ENCODE results near the gene LILRB3. TPM values are rescaled to one million over a fixed set of nuclear protein-coding genes. Genes with fewer than 3 reads are reported as not detected.
"Not testable (repeated sequence)": the region's sequence is repeated elsewhere in the genome, so short reads cannot be mapped to it uniquely, and the experiment has no call there.

LILRB3 gene
- total RNA-seq, 1 donor from 2014 or later = 0.67 TPM

DNA sequence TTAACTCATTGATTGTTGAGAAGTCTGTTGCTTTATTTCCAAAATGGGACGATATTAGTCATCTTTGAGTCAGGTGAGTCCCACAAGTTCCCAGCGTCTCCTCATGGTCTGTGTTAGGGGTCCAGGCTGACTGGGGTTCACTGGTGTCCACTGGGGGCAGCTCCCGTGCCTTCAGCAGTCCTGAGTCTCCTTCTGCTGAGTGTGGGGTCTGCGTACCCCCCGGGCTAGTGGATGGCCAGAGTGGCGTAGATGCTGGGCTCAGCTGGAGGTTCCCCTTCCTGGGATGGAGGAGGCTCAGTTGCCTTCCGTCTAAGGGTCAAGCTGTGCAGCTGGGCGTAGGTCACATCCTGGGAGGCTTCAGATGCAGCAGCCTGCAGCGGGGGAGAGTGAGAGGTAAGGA is 5.9 kb downstream of the LILRB3 start:
- no peak for DNase-seq (ENCODE audit: low spot score)
- no peak overlapping the region for H3K4me3 Mint-ChIP-seq
- no peaks in the 10 kb centered on the region for H3K9me3 Mint-ChIP-seq
- intact Hi-C loops (cut with micrococcal nuclease) = no loop called here
- no peaks in the 10 kb centered on the region for H3K4me1 Mint-ChIP-seq (ENCODE audit: low read depth)
- H3K36me3 Mint-ChIP-seq (ENCODE audit: low read depth) = peaks cover 18% of the 10 kb centered on the region
- no peak overlapping the region for H3K27ac Mint-ChIP-seq
- H3K27me3 Mint-ChIP-seq (ENCODE audit: insufficient read depth) = no peaks in the 10 kb centered on the region

DNA sequence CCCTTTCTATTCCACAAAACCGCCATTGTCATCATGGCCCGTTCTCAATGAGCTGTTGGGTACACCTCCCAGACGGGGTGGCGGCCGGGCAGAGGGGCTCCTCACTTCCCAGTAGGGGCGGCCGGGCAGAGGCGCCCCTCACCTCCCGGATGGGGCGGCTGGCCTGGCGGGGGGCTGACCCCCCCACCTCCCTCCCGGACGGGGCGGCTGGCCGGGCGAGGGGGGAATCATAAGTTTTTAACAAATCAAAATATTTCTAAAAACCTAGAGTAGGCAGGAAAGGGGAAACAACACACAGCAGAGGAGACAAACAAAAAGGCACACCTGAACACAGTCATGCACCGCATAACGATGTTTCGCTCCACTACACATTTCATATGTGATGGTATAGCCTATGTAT is 8.1 kb downstream of the LILRB3 start:
- H3K27me3 Mint-ChIP-seq (ENCODE audit: insufficient read depth); intact Hi-C loops (cut with micrococcal nuclease); H3K27ac Mint-ChIP-seq; DNase-seq (ENCODE audit: low spot score); H3K4me3 Mint-ChIP-seq; H3K9me3 Mint-ChIP-seq: not testable (repeated sequence)
- H3K4me1 Mint-ChIP-seq (ENCODE audit: low read depth) = peaks cover 14% of the 10 kb centered on the region
- peaks cover 30% of the 10 kb centered on the region for H3K36me3 Mint-ChIP-seq (ENCODE audit: low read depth)

DNA sequence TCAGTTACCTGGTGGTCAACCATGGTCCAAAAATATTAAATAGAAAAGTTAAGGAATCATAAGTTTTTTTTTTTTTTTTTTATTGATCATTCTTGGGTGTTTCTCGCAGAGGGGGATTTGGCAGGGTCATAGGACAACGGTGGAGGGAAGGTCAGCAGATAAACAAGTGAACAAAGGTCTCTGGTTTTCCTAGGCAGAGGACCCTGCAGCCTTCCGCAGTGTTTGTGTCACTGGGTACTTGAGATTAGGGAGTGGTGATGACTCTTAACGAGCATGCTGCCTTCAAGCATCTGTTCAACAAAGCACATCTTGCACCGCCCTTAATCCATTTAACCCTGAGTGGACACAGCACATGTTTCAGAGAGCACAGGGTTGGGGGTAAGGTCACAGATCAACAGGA is 8.6 kb downstream of the LILRB3 start:
- H3K27me3 Mint-ChIP-seq (ENCODE audit: insufficient read depth); H3K9me3 Mint-ChIP-seq; H3K4me3 Mint-ChIP-seq; H3K27ac Mint-ChIP-seq; intact Hi-C loops (cut with micrococcal nuclease); DNase-seq (ENCODE audit: low spot score): not testable (repeated sequence)
- Mint-ChIP-seq H3K36me3 (ENCODE audit: low read depth) (peaks cover 30% of the 10 kb centered on the region), H3K4me1 (ENCODE audit: low read depth) (peaks cover 19% of the 10 kb centered on the region)

DNA sequence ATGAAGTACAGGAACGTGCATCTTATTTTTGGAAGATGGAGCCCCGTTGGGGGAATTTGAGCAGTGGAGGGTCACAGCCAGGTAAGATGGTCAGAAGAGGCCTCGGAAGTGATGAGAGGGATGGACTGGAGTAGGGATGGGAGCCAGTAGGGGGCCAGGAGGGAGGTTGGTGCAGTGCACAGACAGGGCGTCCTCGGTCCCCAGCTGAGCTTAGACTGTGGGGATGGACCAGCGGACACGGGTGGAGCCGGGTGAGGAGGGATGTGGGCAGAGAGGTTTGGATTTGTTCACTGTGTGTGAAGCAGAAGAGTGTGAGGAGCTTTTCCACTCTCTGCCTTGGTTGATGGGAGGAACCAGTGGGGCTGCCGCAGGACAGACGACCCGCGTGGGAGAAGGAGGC is 11.6 kb downstream of the LILRB3 start:
- intact Hi-C loops (cut with micrococcal nuclease) = loop anchor here (1.0 to 2.0 kb wide), 2 partner anchors 20 to 49 kb away; no protein-coding TSS in a partner anchor
- peaks cover 45% of the 10 kb centered on the region for H3K36me3 Mint-ChIP-seq (ENCODE audit: low read depth)
- H3K4me1 Mint-ChIP-seq (ENCODE audit: low read depth) = peaks cover 48% of the 10 kb centered on the region
- no peaks in the 10 kb centered on the region for H3K9me3 Mint-ChIP-seq
- H3K27ac Mint-ChIP-seq = peak overlapping the region; percentile 79
- peak overlapping the region; percentile 52 for H3K4me3 Mint-ChIP-seq
- no peaks in the 10 kb centered on the region for H3K27me3 Mint-ChIP-seq (ENCODE audit: insufficient read depth)
- DNase-seq (ENCODE audit: low spot score) = no peak

DNA sequence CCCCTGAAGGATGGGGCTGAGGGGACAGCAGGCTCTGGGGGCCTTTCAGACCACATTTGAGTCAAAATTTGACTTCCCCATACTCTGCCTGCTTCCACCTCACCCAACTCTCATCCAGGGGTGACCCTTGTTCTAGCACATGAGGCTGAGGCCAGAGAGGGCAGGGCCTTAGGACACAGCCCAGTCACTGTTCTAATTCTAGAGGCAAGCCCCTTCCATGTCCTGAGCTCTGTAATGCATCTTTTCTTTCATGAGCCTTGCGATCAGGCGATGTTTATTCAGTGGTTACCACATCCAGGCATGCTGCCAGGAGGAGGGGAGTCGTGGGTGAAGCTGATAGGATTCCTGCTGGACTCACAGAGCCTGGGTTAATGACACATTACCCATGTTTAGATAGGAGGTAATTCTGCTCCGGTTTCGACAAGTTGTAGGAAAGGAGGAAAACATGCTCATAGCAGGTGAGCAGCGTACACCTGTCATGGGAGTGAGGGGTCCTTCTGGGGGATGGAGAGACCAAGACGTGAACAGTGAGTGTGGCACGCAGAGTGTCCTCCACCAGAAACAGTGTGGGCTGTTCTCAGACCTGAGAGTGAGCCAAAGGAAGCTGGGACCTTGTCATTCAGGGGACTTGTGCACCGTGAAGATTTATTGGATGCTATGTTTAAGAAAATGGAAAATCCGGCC is 12.9 kb downstream of the LILRB3 start:
- Mint-ChIP-seq H3K9me3 (no peaks in the 10 kb centered on the region), H3K27ac (peak overlapping the region; percentile 79), H3K36me3 (ENCODE audit: low read depth) (peaks cover 56% of the 10 kb centered on the region), H3K4me3 (peak overlapping the region; percentile 3), H3K4me1 (ENCODE audit: low read depth) (peaks cover 61% of the 10 kb centered on the region), H3K27me3 (ENCODE audit: insufficient read depth) (no peaks in the 10 kb centered on the region)
- DNase-seq (ENCODE audit: low spot score) = no peak
- intact Hi-C loops (cut with micrococcal nuclease) = loop anchor here (1.0 to 2.0 kb wide), 2 partner anchors 21 kb away; partner anchors contain the start of gene MBOAT7

DNA sequence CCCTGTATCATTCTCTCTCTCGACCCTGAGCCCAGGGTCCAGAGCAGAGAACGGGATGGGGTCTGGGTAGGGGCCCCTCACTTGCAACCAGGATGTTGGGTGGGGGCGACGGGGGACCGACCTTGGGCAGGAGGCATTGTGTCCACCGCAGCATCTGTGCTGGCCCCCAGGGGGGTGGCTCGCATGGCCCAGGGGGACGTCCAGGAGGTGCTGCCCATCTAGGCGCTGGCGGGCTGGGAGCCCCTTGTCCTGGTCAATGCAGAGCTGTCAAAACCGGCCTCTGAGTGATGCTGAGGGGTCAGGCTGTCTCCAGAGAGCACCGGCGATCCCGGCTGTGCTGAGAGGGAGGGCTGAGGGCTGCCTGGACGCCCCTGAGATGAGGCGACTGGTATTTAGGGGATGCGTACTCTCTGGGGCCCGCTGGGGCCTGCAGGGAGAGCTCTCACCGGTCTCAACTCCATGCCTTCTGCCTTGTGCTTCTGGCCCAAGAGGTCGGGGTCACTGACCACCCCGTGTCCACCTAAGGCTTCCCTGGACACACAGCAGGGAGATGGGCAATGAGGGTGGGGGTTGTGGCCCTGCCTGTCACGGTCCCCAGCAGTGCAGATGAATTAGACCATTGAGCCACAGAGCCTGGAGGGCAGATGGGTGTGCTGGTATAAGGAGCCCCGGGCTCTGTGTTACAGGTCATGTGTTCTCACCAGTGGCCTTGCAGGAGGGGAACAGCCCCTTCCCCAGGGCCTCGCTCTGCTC is 13.6 kb downstream of the LILRB3 start:
- no peak overlapping the region for H3K4me3 Mint-ChIP-seq
- intact Hi-C loops (cut with micrococcal nuclease) = no loop called here
- H3K4me1 Mint-ChIP-seq (ENCODE audit: low read depth) = peaks cover 68% of the 10 kb centered on the region
- DNase-seq (ENCODE audit: low spot score) = no peak
- H3K27me3 Mint-ChIP-seq (ENCODE audit: insufficient read depth) = no peaks in the 10 kb centered on the region
- peaks cover 63% of the 10 kb centered on the region for H3K36me3 Mint-ChIP-seq (ENCODE audit: low read depth)
- peak overlapping the region; percentile 79 for H3K27ac Mint-ChIP-seq
- H3K9me3 Mint-ChIP-seq = no peaks in the 10 kb centered on the region

DNA sequence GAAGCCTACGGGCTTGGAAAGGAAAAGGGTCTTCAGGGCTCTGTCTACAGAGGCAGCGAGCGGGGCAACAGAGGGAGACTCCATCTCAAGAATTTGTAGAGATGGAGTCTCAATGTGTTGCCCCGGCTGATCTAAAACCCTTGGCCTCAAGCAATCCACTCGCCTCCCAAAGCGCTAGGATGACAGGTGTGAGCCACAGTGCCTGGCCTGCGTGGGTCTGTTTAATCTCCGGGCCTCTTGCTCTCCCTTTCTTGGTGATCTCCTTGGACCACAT is 14.1 kb downstream of the LILRB3 start:
- H3K27me3 Mint-ChIP-seq (ENCODE audit: insufficient read depth) = no peaks in the 10 kb centered on the region
- peaks cover 73% of the 10 kb centered on the region for H3K4me1 Mint-ChIP-seq (ENCODE audit: low read depth)
- H3K9me3 Mint-ChIP-seq = no peaks in the 10 kb centered on the region
- no peak for DNase-seq (ENCODE audit: low spot score)
- intact Hi-C loops (cut with micrococcal nuclease) = loop anchor here (1.0 kb wide), 2 partner anchors 8 to 48 kb away; partner anchors contain the start of gene RPS9
- H3K4me3 Mint-ChIP-seq = peak overlapping the region; percentile 95
- H3K27ac Mint-ChIP-seq = peak overlapping the region; percentile 95
- H3K36me3 Mint-ChIP-seq (ENCODE audit: low read depth) = peaks cover 67% of the 10 kb centered on the region

DNA sequence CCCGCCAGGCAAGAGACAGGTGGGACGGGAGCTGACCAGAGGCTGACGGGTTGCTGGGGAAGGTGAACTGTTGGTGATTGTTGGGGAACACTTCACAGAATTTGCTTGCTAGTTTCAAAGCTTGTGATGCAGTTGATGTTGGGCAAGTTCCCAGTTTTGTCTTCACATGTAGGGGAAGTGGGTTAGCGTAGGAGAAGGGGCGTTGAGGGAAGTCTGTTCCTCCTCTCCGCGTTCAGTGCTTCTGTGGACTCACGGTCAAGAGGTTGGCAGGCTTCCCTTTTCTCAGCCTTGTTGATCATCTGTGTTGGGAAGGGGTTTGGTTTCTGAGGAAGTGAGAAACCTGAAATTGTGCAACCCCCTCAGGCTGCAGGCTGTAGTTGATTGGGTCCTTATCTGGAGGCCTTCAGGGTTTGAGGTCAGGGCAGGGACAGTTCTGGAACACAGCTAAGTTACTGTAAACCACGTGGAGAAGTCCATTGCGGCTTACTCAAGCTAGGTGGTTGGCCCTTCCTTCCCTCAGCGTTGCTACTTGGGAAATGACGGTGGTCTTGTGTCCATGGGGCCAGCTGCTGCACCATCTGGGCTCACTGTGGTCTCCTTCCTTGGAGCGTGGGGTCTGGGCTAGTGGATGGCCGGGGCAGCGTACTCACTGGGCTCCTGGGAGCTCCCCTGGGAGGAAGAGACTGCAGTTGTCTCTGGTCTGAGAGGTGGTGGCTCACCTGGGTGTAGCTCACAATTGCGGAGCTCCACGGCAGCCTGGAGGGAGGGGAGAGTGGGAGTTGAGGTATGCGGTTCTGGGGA is 14.6 kb downstream of the LILRB3 start:
- no peak for DNase-seq (ENCODE audit: low spot score)
- peak overlapping the region; percentile 95 for H3K4me3 Mint-ChIP-seq
- peaks cover 69% of the 10 kb centered on the region for H3K36me3 Mint-ChIP-seq (ENCODE audit: low read depth)
- H3K4me1 Mint-ChIP-seq (ENCODE audit: low read depth) = peaks cover 79% of the 10 kb centered on the region
- H3K27ac Mint-ChIP-seq = peak overlapping the region; percentile 95
- no peaks in the 10 kb centered on the region for H3K9me3 Mint-ChIP-seq
- no peaks in the 10 kb centered on the region for H3K27me3 Mint-ChIP-seq (ENCODE audit: insufficient read depth)
- intact Hi-C loops (cut with micrococcal nuclease) = loop anchor here (1.0 kb wide), 2 partner anchors 8 to 48 kb away; partner anchors contain the start of gene RPS9

DNA sequence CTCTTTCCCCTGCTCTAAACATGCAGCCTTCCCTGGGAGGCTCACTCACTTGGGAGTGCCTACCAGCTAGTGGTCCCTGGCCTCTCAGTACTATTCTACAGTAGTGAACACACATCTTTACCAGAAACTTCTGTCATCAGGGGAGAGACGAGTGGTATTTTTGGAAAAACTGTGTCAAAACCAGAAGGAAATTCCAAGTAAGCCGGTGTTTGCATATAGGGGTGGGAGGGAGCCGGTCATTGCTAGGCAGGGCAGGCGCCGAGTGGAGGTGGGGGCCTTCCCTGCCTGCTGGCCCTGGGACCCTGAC is 15.2 kb downstream of the LILRB3 start:
- H3K4me3 Mint-ChIP-seq = peak overlapping the region; percentile 95
- intact Hi-C loops (cut with micrococcal nuclease) = no loop called here

DNA sequence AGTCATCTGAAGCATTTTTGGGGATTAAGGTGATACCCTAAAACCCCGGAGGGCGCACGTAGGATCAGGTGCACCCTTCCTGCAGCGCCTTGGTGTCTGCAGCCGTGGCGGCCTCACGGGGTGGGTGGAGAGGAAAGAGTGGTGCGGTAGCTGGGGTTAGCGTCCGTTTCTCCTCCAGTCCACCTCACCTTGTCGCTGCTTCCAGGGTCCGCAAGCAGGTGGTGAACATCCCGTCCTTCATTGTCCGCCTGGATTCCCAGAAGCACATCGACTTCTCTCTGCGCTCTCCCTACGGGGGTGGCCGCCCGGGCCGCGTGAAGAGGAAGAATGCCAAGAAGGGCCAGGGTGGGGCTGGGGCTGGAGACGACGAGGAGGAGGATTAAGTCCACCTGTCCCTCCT is 15.6 kb downstream of the LILRB3 start:
- DNase-seq (ENCODE audit: low spot score); H3K27me3 Mint-ChIP-seq (ENCODE audit: insufficient read depth); H3K9me3 Mint-ChIP-seq; intact Hi-C loops (cut with micrococcal nuclease): not testable (repeated sequence)
- H3K36me3 Mint-ChIP-seq (ENCODE audit: low read depth) = peaks cover 74% of the 10 kb centered on the region
- H3K27ac Mint-ChIP-seq = peak overlapping the region; percentile 95
- peak overlapping the region; percentile 95 for H3K4me3 Mint-ChIP-seq
- peaks cover 89% of the 10 kb centered on the region for H3K4me1 Mint-ChIP-seq (ENCODE audit: low read depth)

More for the DNA sequence above, 15.2 kb downstream of the LILRB3 start:
- Mint-ChIP-seq H3K36me3 (ENCODE audit: low read depth) (peaks cover 70% of the 10 kb centered on the region), H3K27ac (peak overlapping the region; percentile 95), H3K27me3 (ENCODE audit: insufficient read depth) (no peaks in the 10 kb centered on the region), H3K4me1 (ENCODE audit: low read depth) (peaks cover 84% of the 10 kb centered on the region), H3K9me3 (no peaks in the 10 kb centered on the region)
- no peak for DNase-seq (ENCODE audit: low spot score)

DNA sequence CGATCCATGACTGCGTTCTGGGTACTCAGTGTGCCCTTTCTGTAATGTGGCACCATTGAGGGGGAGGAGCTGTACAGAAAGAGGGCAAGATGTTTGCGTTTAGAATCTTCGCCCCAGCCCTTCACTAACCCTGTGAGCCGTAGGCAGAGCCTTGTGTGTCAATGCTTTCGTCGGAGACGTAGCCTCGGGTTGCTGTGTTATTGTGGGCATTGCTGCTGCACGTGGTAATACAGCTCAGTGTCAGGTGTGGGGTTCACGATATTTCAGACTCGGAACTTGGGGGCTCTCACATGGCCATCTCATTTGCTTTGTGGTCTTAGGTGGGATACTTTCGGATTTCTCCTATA is 16.0 kb downstream of the LILRB3 start:
- Mint-ChIP-seq H3K4me3 (peak overlapping the region; percentile 95), H3K9me3 (no peaks in the 10 kb centered on the region), H3K27me3 (ENCODE audit: insufficient read depth) (no peaks in the 10 kb centered on the region), H3K36me3 (ENCODE audit: low read depth) (peaks cover 78% of the 10 kb centered on the region), H3K27ac (peak overlapping the region; percentile 95), H3K4me1 (ENCODE audit: low read depth) (peaks cover 93% of the 10 kb centered on the region)
- DNase-seq (ENCODE audit: low spot score) = no peak
- intact Hi-C loops (cut with micrococcal nuclease) = no loop called here

DNA sequence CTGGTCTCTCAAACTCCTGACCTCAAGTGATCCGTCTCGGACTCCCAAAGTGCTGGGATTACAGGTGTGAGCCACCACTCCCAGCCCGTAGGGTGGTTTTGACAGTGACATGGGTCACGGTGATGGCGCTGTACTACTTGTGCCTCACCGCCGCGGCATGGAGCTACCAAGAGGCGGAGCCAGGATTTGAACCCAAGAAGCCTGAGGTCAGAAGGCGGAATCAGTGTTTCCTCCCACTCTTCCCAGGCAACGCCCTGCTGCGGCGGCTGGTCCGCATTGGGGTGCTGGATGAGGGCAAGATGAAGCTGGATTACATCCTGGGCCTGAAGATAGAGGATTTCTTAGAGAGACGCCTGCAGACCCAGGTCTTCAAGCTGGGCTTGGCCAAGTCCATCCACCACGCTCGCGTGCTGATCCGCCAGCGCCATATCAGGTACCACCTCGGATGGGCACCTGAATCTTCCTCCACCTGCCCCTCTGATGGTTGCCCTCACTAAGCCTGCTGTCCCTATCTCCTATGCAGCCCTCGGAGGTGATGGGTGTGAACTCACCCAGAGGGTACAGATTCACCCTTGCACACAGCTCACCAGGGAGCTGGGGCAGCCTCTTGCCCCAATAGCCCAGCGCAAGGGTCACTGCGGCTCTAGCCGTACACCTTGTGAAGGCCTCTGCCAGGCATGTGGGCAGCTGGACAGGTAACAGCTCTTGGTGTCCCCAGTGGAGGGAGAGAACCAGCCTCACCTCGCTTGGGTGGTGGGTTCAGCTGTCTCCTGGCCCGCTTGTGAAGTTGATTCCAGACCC is 16.6 kb downstream of the LILRB3 start:
- H3K27me3 Mint-ChIP-seq (ENCODE audit: insufficient read depth) = no peaks in the 10 kb centered on the region
- no peak for DNase-seq (ENCODE audit: low spot score)
- H3K9me3 Mint-ChIP-seq = no peaks in the 10 kb centered on the region
- H3K4me3 Mint-ChIP-seq = peak overlapping the region; percentile 95
- peaks cover 95% of the 10 kb centered on the region for H3K4me1 Mint-ChIP-seq (ENCODE audit: low read depth)
- H3K27ac Mint-ChIP-seq = peak overlapping the region; percentile 95
- intact Hi-C loops (cut with micrococcal nuclease) = no loop called here
- peaks cover 83% of the 10 kb centered on the region for H3K36me3 Mint-ChIP-seq (ENCODE audit: low read depth)

All from activated T-helper 1 cell treated with anti-CD3 and anti-CD28 coated beads, Interleukin-12 subunit alpha, Interleukin-12 subunit beta, Interleukin-2, Interleukin-4 antibody, amounts not matched to agents 30 ng/mL and 10 ng/mL and 1 ng/mL, durations not matched to agents 14 hours and 24 hours and 36 hours (primary cell).